Measurements from ENCODE around the gene OR2T34.
"Not testable (repeated sequence)": the region's sequence is repeated elsewhere in the genome, so short reads cannot be mapped to it uniquely, and the experiment has no call there.

OR2T34 gene

GRCh38 chr1:248551027-248551426, 23.5 kb downstream of the OR2T34 start:
- not testable (repeated sequence) for DNase-seq (ENCODE audit: low spot score)

DNA sequence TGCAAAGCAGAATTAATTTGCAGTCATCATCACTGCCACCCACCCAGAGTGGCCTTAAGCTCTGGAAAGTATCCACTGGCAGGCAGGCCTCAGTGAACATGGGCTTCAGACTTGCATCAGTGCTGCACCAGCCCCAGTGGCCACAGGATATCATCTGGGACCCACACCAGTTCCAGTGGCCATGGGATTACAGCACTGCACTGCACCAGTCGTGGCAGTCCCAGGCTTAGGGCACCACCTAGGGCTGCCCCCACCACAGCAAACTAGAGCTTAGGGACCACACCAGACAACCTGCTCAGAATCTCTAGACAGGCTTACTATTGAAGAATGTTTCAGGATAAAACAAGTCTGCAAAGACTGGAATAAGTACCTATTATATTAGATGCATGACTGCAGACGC, 27.2 kb downstream of the OR2T34 start:
- DNase-seq (ENCODE audit: low spot score): not testable (repeated sequence)

- not testable (repeated sequence) for DNase-seq (ENCODE audit: low spot score)
Measured at GRCh38 chr1:248537449-248537848, 37.1 kb downstream of the OR2T34 start.
